HG02763 (cell line): ENCODE measurements around the gene ZNF586.
"Not testable (repeated sequence)": the region's sequence is repeated elsewhere in the genome, so short reads cannot be mapped to it uniquely, and the experiment has no call there.

Experiments
- ATAC-seq: cut with Tn5 transposase; IDR thresholded peaks from one replicate; pipeline ENCODE4 v1.9.1; 2021; ENCODE audit warnings: mild to moderate bottlenecking, moderate library complexity; ENCODE audit not compliant: unreplicated experiment

ZNF586 gene

GRCh38 chr19:57789288-57789687 lies 19.8 kb downstream of the ZNF586 start:
- no peak for ATAC-seq

GRCh38 chr19:57796580-57796979 lies 27.1 kb downstream of the ZNF586 start:
- not testable (repeated sequence) for ATAC-seq

GRCh38 chr19:57800696-57801095 lies 31.2 kb downstream of the ZNF586 start:
- ATAC-seq: no peak

- no peak for ATAC-seq
Observed at GRCh38 chr19:57802269-57802668, 32.8 kb downstream of the ZNF586 start.

- ATAC-seq: no peak
Observed at GRCh38 chr19:57803265-57803593, 33.8 kb downstream of the ZNF586 start.

GRCh38 chr19:57803594-57804325 lies 34.3 kb downstream of the ZNF586 start:
- no peak for ATAC-seq

- no peak for ATAC-seq
Observed at GRCh38 chr19:57807541-57807940, 38.1 kb downstream of the ZNF586 start.

- ATAC-seq: not testable (repeated sequence)
Observed at GRCh38 chr19:57810410-57811295, 41.2 kb downstream of the ZNF586 start.

- ATAC-seq: no peak
Observed at GRCh38 chr19:57812226-57812625, 42.8 kb downstream of the ZNF586 start.

- ATAC-seq: not testable (repeated sequence)
Observed at GRCh38 chr19:57812975-57813820, 43.7 kb downstream of the ZNF586 start.

- no peak for ATAC-seq
Observed at GRCh38 chr19:57813919-57814504, 44.5 kb downstream of the ZNF586 start.

- ATAC-seq: peak; percentile 73
Observed at GRCh38 chr19:57814505-57815246, 45.2 kb downstream of the ZNF586 start, which contains the start of gene ZNF552. TSS of gene ZNF552 (minus strand) at chr19:57814913. CDS start at chr19:57814743, 170 bp downstream.

GRCh38 chr19:57815247-57816075 lies 46.0 kb downstream of the ZNF586 start:
- ATAC-seq: no peak

GRCh38 chr19:57816652-57817051 lies 47.2 kb downstream of the ZNF586 start:
- no peak for ATAC-seq

- ATAC-seq: no peak
Observed at GRCh38 chr19:57817976-57818375, 48.5 kb downstream of the ZNF586 start.

- no peak for ATAC-seq
Observed at GRCh38 chr19:57818378-57818777, 48.9 kb downstream of the ZNF586 start.

GRCh38 chr19:57819475-57820148 lies 50.1 kb downstream of the ZNF586 start:
- ATAC-seq: peak; percentile 85

GRCh38 chr19:57820599-57820998 lies 51.1 kb downstream of the ZNF586 start:
- no peak for ATAC-seq

- ATAC-seq: not testable (repeated sequence)
Observed at GRCh38 chr19:57821095-57821494, 51.6 kb downstream of the ZNF586 start.
